Karpas-422 (cell line): ENCODE measurements around the gene CNPPD1. TPM values are rescaled to one million over a fixed set of nuclear protein-coding genes. Genes with fewer than 3 reads are reported as not detected.

ENCODE experiments used
- DNase-seq: peaks from one replicate; pipeline ENCODE4 v3.0.0-alpha.2; 2015
- H2AFZ ChIP-seq: fragments of 200-600 bp; sonication (generic); 2 replicates; pipeline ENCODE4 v1.6.1; 2014; ENCODE audit warnings: antibody characterized with exemption, low read length, mixed read lengths
- H3K27ac ChIP-seq: fragments of 200-600 bp; sonication (generic); 2 replicates; pipeline ENCODE4 v1.5.1; 2014; ENCODE audit warnings: mild to moderate bottlenecking, low read length, moderate library complexity
- H3K27me3 ChIP-seq: fragments of 200-600 bp; sonication (generic); 2 replicates; pipeline ENCODE4 v1.6.1; 2014; ENCODE audit warnings: low read length, mixed read lengths
- H3K36me3 ChIP-seq: fragments of 200-600 bp; sonication (generic); 2 replicates; pipeline ENCODE4 v1.6.1; 2014; ENCODE audit warnings: low read length, mixed read lengths; ENCODE audit not compliant: insufficient read depth
- H3K4me1 ChIP-seq: fragments of 200-600 bp; sonication (generic); 2 replicates; pipeline ENCODE4 v1.6.1; 2014; ENCODE audit warnings: mild to moderate bottlenecking, low read length, mixed read lengths
- H3K4me2 ChIP-seq: fragments of 200-600 bp; sonication (generic); 2 replicates; pipeline ENCODE4 v1.6.1; 2014; ENCODE audit warnings: low read length, low read depth, mild to moderate bottlenecking; ENCODE audit not compliant: poor library complexity, severe bottlenecking
- H3K4me3 ChIP-seq: fragments of 200-600 bp; sonication (generic); 2 replicates; pipeline ENCODE4 v1.5.1; 2014; ENCODE audit warnings: mild to moderate bottlenecking, antibody characterized with exemption, low read length, mixed read lengths
- H3K79me2 ChIP-seq: fragments of 200-600 bp; sonication (generic); 2 replicates; pipeline ENCODE4 v1.6.1; 2014; ENCODE audit warnings: mild to moderate bottlenecking, low read length, mixed read lengths
- H3K9ac ChIP-seq: fragments of 200-600 bp; sonication (generic); 2 replicates; pipeline ENCODE4 v1.6.0; 2014; ENCODE audit warnings: low read length
- H3K9me2 ChIP-seq: fragments of 200-600 bp; sonication (generic), shearing (Covaris generic); replicated peaks from 2 replicates; pipeline ENCODE4 v1.6.0; 2014; ENCODE audit warnings: mild to moderate bottlenecking, low read length, moderate library complexity; ENCODE audit not compliant: insufficient read depth
- H3K9me3 ChIP-seq: fragments of 300-700, 200-600 bp; sonication (generic); 2 replicates; pipeline ENCODE4 v1.6.1; 2014; ENCODE audit warnings: low read length, mixed read lengths
- H4K20me1 ChIP-seq: fragments of 200-600 bp; sonication (generic); 2 replicates; pipeline ENCODE4 v1.6.1; 2014; ENCODE audit warnings: mild to moderate bottlenecking, antibody characterized with exemption, low read length, low read depth; ENCODE audit not compliant: insufficient read depth
- total RNA-seq: library from RNA; depleted of rRNA; stranded (reverse); fragments of >200 nt; shearing (Covaris generic); gene quantifications from 2 replicates; pipeline ENCODE4 v1.2.3, GENCODE V29; 2014; ENCODE audit warnings: low replicate concordance

The CNPPD1 gene
- total RNA-seq, 1 experiment from 2014 or later, result 38.7 TPM

DNA sequence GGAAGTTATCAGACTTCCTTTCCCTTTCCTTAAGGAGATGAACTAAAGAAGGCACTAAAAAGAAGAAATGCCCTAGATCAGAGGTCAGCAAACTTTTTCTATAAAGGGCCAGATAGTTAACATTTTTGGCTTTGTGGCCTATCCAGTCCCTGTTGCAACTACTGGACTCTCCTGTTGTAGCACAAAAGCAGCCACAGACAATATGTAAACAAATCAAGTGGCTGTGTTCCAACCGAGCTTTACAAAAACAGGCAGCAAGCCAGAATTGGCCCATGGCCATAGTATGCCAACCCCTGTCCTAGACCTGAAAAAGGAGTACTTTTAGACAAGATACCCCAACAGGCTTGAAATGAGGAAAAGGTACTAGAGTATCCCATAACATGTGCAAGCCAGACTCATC lies 27.1 kb downstream of the CNPPD1 start:
- no peak overlapping the region for H3K27ac ChIP-seq
- no peaks in the 10 kb centered on the region for H3K79me2 ChIP-seq
- peaks cover 6% of the 10 kb centered on the region; the same call in 1 of the 2 replicates for H3K36me3 ChIP-seq
- no peak overlapping the region for H2AFZ ChIP-seq
- no peak overlapping the region for H3K4me2 ChIP-seq
- H3K9me2 ChIP-seq, result no peaks in the 10 kb centered on the region
- H3K4me1 ChIP-seq, result no peaks in the 10 kb centered on the region
- no peaks in the 10 kb centered on the region for H3K9me3 ChIP-seq
- no peaks in the 10 kb centered on the region for H3K27me3 ChIP-seq
- no peak overlapping the region for H3K4me3 ChIP-seq
- no peaks in the 10 kb centered on the region for H4K20me1 ChIP-seq
- H3K9ac ChIP-seq, result no peak overlapping the region
- no peak for DNase-seq

GRCh38 chr2:219142329-219142728 lies 34.4 kb downstream of the CNPPD1 start:
- Histone ChIP-seq H3K4me2 (no peak overlapping the region), H4K20me1 (no peaks in the 10 kb centered on the region), H3K27ac (no peak overlapping the region), H3K79me2 (no peaks in the 10 kb centered on the region), H3K4me3 (no peak overlapping the region), H2AFZ (no peak overlapping the region), H3K4me1 (no peaks in the 10 kb centered on the region), H3K9ac (no peak overlapping the region), H3K9me2 (no peaks in the 10 kb centered on the region), H3K9me3 (no peaks in the 10 kb centered on the region), H3K27me3 (no peaks in the 10 kb centered on the region), H3K36me3 (peaks cover 7% of the 10 kb centered on the region; the same call in 1 of the 2 replicates)
- DNase-seq, result no peak

GRCh38 chr2:219140722-219141121 lies 36.0 kb downstream of the CNPPD1 start:
- Histone ChIP-seq H3K9ac (no peak overlapping the region), H3K4me1 (no peaks in the 10 kb centered on the region), H3K4me3 (no peak overlapping the region), H3K4me2 (no peak overlapping the region), H3K36me3 (peaks cover 7% of the 10 kb centered on the region; the same call in 1 of the 2 replicates), H3K79me2 (no peaks in the 10 kb centered on the region), H3K9me2 (no peaks in the 10 kb centered on the region), H3K27me3 (no peaks in the 10 kb centered on the region), H4K20me1 (no peaks in the 10 kb centered on the region), H3K9me3 (no peaks in the 10 kb centered on the region), H3K27ac (no peak overlapping the region), H2AFZ (no peak overlapping the region)
- no peak for DNase-seq

- Histone ChIP-seq H2AFZ (no peak overlapping the region), H4K20me1 (no peaks in the 10 kb centered on the region), H3K4me2 (no peak overlapping the region), H3K27me3 (no peaks in the 10 kb centered on the region), H3K36me3 (no peaks in the 10 kb centered on the region), H3K79me2 (no peaks in the 10 kb centered on the region), H3K9me2 (no peaks in the 10 kb centered on the region), H3K4me3 (no peak overlapping the region), H3K4me1 (peaks cover 6% of the 10 kb centered on the region), H3K27ac (no peak overlapping the region), H3K9ac (no peak overlapping the region), H3K9me3 (no peaks in the 10 kb centered on the region)
- no peak for DNase-seq
Observed at GRCh38 chr2:219133976-219134375, 42.7 kb downstream of the CNPPD1 start.

- no peaks in the 10 kb centered on the region for H3K9me2 ChIP-seq
- H3K79me2 ChIP-seq, result no peaks in the 10 kb centered on the region
- no peaks in the 10 kb centered on the region for H3K9me3 ChIP-seq
- no peaks in the 10 kb centered on the region for H3K36me3 ChIP-seq
- H2AFZ ChIP-seq, result no peak overlapping the region
- H3K9ac ChIP-seq, result no peak overlapping the region
- H4K20me1 ChIP-seq, result no peaks in the 10 kb centered on the region
- H3K4me2 ChIP-seq, result no peak overlapping the region
- no peak overlapping the region for H3K27ac ChIP-seq
- H3K4me1 ChIP-seq, result peaks cover 6% of the 10 kb centered on the region
- H3K4me3 ChIP-seq, result no peak overlapping the region
- no peak for DNase-seq
- no peaks in the 10 kb centered on the region for H3K27me3 ChIP-seq
Observed at GRCh38 chr2:219131744-219132143, 45.0 kb downstream of the CNPPD1 start.

- no peak overlapping the region for H3K4me2 ChIP-seq
- peaks cover 6% of the 10 kb centered on the region for H3K4me1 ChIP-seq
- H3K79me2 ChIP-seq, result no peaks in the 10 kb centered on the region
- no peaks in the 10 kb centered on the region for H3K9me2 ChIP-seq
- H3K27ac ChIP-seq, result no peak overlapping the region
- no peak overlapping the region for H2AFZ ChIP-seq
- no peaks in the 10 kb centered on the region for H3K27me3 ChIP-seq
- H3K9ac ChIP-seq, result no peak overlapping the region
- H3K4me3 ChIP-seq, result no peak overlapping the region
- no peaks in the 10 kb centered on the region for H3K36me3 ChIP-seq
- no peaks in the 10 kb centered on the region for H3K9me3 ChIP-seq
- no peak for DNase-seq
- no peaks in the 10 kb centered on the region for H4K20me1 ChIP-seq
Observed at GRCh38 chr2:219131327-219131726, 45.4 kb downstream of the CNPPD1 start.

DNA sequence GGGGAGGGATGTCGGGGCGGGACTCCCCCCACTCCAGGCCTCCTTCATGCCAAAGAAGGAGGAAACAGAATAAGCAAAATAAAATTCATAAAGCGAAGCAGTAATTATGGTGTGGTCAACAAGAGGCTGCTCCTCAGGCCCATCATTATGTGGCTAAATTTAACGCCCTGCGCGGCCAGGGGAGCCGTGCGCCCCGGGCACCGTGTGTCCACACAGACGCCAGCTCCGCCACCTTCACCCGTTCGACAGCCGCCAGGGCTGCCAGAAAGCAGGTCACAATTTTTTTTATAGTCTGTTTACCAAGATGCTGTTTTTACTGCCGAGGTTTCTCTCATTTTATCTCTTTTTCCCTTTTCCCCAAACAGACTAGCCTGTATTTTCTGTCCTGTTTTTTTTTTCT lies 47.1 kb downstream of the CNPPD1 start:
- H4K20me1 ChIP-seq, result no peaks in the 10 kb centered on the region
- no peak overlapping the region for H3K4me3 ChIP-seq
- H3K4me2 ChIP-seq, result no peak overlapping the region
- H3K9me2 ChIP-seq, result no peaks in the 10 kb centered on the region
- H3K9me3 ChIP-seq, result no peaks in the 10 kb centered on the region
- H2AFZ ChIP-seq, result no peak overlapping the region
- no peak overlapping the region for H3K9ac ChIP-seq
- DNase-seq, result no peak
- H3K36me3 ChIP-seq, result no peaks in the 10 kb centered on the region
- H3K79me2 ChIP-seq, result no peaks in the 10 kb centered on the region
- H3K27me3 ChIP-seq, result no peaks in the 10 kb centered on the region
- no peak overlapping the region for H3K27ac ChIP-seq
- H3K4me1 ChIP-seq, result peaks cover 6% of the 10 kb centered on the region

- Histone ChIP-seq H2AFZ (no peak overlapping the region), H3K36me3 (no peaks in the 10 kb centered on the region)
Observed at GRCh38 chr2:219128396-219128795, 48.3 kb downstream of the CNPPD1 start.

More at GRCh38 chr2:219128396-219128795, 48.3 kb downstream of the CNPPD1 start:
- Histone ChIP-seq H3K79me2 (no peaks in the 10 kb centered on the region), H3K4me2 (no peak overlapping the region), H3K9me3 (no peaks in the 10 kb centered on the region), H3K27me3 (no peaks in the 10 kb centered on the region), H3K9ac (no peak overlapping the region), H3K27ac (no peak overlapping the region), H4K20me1 (no peaks in the 10 kb centered on the region), H3K4me1 (no peaks in the 10 kb centered on the region), H3K4me3 (no peak overlapping the region), H3K9me2 (no peaks in the 10 kb centered on the region)
- DNase-seq, result no peak
